ENCODE data around the gene TFEB.

Gene TFEB

DNA sequence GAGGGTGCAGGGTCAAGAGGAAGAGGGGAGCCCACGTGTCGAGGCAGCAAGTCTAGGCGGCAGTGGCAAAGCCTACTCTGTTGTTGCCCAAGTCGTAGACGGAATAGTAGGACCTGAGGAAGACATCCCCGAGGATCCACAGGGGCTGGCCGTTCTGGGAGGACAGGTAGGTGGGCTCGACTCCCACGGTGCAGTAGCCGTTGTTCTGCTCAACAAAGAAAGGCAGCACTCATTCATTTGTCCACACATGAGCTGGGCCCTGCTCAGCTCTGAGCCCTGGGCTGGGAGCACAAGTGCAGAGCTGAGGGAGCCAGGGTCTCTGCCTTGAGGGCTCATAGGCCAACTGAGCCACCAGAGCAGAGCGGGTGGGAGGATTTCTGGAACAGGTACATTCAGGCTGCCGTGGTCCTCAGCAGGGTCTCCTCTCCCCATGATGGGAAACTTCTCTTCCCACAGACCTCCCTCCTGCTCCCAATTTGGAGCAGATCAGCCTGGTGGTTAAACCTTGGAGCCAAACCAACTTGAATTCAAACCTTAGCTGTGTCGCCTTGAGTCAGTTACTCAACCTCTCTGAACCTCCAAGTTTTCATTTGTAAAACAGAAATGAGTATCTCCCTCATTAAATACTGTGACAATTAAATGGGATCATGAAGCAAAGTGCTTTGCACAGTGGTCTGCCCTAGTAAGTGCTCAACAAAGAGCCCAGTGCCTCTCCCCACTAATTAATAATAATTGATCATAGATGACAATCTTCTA, 1.6 kb upstream of the TFEB start:
- no peak for FAIRE-seq

- no peak for FAIRE-seq
Observed at GRCh38 chr6:41736186-41736733, 852 bp upstream of the TFEB start.

DNA sequence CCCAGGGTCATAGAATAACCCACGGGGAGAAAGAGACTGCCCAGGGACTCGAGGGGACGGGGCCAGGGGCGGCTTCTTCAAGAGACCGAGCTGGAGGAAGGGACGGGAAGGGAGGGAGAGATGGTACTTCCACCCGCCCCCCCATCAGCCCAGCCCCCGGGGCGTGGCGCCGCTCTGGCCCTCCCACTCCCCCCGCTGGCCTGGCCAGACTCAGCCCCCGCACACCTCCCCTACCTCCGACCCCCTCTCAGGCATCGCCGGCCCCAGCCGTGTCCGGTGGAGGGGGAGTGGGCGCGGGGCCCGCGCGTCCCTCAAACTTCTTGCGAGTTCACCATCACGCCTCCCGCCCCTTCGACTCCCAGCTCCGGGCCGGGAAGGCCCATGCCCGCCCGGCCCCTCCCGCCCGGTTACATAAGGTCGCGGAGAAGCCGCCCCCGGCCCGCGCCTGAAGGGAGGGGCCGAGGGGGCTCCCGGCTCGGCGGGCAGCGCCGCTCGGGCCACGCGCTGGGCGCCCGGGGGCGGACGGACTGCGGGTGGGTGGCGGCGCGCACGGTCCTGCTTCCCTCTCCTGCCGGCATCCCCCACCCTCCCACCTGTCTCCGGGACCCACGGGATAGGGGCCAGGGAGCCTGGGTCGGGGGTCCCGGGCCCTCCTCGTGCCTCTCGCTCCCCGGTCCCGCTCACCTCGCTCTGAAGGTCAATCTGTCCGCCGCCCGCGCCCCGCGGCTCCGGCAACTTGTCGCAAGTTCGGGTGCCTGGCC, 562 bp downstream of the TFEB start:
- no peak for FAIRE-seq

DNA sequence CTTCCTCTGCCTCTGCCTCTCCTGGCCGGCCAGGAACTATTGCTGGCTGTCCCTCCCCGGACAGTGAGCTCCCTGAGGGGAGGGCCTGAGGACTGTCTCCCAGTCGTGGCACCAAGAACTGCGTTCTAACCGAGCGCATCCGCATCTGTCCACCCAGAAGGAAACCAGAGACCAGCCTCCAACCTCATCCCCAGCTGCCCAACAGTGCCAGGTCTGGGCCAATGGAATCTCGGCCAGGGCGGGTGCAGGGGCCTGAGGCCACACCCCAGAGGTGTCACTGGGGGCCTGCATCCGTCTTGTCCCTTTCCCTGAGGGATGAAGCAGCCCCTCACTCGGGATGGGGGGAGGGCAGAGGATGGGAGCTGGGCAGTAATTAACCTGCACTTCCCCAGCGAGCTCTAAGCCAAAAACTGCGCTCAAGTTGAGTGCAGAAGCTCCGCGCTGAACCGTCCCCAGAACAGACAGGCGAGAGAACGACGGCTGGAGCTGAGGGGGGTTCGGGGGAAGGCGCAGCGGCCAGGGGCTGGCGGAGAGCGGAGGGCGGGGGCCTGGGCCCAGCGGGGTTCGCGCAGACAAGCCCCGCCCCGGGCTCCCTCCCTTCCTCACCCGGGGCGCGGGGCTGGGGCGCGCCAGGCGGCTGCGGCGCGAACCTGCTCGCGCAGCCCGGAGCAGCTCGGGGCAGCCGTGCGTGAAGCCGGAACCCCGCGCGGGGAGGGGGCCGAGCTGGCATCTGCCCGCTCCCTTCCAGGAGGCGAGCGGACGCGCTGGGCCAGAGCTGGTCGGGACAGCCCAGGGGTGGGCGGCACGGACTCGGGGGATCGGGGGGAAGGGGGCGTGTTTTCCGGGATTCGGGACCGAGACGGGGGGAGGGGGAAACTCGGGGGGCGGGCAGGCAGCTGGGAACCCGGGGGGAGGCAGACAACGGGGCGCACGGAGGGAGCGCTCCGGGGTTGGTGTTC, 1.4 kb downstream of the TFEB start:
- FAIRE-seq, result no peak

- FAIRE-seq, result no peak
Observed at GRCh38 chr6:41733360-41733706, 2.1 kb downstream of the TFEB start.

DNA sequence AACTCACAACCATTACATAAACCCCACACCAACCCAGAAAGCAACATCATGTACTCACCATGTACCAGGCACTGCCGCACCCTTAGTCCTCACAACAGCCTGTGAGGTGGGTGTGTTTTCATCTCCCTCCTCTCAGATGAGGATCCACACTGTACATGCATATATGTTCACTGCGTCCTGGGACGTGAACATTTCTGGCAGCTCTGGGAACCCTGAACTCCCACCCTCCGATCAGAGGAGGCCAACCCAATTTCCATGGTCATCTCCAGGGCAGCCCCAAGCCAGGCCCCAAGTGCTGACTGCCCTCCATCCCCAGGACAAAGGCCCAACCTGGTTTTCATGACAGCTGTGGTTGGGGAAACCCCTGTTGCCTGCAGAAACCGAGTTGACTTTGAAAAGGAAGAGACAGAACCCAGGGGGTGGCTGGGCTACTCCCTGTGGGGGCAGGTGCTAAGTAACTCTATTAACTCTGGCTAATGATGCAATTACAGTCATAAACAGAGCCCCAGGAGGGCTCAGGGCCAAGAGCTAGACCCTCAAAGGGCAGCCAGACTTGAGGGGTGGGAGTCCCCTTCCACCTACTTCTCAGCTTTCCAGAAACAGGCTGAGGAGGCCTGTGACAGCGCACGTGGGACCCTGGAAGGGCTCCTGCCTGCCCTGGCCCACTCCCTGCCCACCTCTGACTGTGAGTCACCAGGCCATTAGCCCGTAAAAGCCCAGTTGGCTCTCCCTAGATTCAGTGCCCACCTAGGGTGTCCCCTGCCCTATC, 2.6 kb downstream of the TFEB start:
- no peak for FAIRE-seq

DNA sequence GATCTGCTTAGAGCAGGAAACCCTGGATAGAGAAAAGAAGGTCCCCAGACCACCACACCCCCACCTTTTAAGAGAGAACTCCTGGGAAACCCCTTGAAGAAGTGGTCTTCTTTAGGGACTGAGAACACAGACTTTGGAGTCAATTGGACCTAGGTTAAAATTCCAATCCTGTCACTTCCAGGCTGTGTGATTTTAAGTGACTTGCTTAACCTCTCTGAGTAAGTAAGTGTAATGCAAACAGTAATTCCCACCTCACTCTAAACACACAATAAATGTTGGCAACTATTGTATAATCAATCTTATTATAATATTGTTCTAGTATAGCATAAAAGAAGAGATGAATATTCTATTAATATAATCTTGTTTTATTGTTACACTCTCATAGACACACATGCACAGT, 3.3 kb downstream of the TFEB start:
- no peak for FAIRE-seq

DNA sequence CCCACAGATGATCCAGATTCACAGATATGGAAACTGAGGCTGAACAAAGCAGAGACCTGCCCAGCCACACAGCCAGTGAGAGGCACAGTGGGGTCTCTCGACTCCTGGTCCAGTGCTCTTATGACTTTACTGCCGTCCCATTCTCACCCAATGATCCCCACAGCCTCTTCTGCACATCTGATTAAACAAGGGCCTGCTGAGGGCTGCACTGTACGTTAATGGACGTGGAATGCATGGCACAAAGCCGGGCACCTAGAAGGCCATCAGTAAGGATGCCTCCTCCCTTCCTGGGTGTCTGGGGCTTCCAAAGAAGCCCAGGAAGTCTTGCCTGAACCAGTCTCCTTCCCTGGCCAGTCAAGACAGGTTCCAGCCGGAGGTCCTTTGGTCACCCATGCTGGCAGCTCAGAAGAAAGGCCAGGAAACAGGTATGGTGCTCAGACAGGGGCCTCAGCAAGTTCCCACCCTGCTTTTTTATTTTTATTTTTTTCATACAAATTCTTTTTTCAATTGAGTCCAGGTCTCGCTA, 3.8 kb downstream of the TFEB start:
- no peak for FAIRE-seq

DNA sequence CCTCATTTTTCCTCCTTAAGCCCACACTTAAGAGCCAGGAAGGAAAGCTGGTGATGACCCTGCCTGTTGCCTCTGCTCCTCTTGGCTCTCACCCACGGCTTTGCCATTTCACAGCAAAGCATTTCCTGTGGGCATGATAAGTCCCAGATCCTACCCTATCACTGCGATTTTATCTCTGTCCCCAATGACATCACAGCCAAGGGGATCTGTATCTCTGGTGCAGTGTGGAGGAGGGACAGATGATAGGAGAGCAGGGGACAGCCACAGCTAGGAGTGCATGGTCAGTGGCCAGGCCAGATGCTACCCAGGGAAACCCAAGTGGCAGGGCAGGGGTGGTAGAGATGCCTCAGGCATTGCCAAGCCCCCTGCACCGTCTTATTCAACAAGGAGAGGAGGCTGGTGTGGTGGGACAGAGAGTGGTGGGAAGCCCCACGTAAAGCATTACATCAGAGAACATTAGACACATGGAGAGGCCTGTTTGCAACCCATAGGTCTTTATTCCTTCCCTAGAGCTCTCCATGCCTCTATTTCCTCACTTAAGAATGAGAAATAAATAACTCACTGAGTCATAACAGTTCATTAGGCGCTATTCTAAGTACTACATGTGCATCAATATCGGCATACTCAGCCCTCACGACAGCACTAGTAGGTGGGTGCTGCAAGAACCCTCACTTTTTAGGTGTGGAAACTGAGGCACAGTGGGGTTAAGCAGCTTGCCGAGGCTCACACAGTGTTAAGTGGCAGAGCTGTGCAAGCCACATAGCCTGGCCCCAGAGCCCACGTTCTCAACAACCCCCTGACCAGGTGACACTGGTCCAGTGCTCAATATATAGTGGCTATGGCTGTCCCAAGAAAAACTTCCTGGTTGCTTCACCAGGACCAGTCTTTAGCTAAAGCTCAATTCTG, 4.6 kb downstream of the TFEB start:
- FAIRE-seq, result no peak

DNA sequence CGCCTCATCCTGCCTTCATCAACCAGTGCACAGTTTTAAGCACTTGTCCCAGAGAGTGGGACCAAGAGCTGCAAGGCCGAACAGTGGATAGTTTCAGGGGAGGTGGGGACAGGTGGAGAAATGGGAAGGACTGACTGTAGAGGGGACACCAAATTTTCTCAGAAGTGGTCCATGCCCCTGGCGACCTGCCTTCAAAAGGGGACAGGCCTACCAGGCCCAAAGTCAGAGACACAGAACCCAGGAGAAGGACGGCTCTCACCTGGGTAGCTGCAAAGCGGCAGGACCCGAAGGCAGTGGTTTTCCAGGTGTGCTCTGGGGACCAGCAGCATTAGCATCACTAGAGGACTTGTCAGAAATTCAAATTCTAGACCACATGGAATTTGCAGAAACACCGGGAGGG, 5.8 kb downstream of the TFEB start:
- no peak for FAIRE-seq

DNA sequence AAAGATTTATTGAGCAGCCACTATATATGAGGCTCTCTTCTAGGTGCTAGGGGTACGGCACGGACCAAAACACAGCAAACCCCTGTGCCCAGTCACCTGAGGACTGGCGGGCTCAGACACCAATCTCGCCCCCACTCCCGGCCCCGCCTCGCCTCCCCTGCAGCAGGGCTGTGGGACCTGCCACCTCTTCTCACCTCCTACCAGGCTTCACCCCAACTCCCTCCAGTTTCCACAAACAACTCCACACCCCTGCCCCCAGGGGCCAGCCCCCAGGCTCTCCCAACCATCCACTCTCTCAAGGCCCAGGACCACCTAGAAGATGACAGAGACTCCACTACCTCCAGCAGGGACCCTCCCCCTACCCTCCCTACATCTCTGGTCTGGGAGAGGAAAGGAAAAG, 6.5 kb downstream of the TFEB start:
- no peak for FAIRE-seq

DNA sequence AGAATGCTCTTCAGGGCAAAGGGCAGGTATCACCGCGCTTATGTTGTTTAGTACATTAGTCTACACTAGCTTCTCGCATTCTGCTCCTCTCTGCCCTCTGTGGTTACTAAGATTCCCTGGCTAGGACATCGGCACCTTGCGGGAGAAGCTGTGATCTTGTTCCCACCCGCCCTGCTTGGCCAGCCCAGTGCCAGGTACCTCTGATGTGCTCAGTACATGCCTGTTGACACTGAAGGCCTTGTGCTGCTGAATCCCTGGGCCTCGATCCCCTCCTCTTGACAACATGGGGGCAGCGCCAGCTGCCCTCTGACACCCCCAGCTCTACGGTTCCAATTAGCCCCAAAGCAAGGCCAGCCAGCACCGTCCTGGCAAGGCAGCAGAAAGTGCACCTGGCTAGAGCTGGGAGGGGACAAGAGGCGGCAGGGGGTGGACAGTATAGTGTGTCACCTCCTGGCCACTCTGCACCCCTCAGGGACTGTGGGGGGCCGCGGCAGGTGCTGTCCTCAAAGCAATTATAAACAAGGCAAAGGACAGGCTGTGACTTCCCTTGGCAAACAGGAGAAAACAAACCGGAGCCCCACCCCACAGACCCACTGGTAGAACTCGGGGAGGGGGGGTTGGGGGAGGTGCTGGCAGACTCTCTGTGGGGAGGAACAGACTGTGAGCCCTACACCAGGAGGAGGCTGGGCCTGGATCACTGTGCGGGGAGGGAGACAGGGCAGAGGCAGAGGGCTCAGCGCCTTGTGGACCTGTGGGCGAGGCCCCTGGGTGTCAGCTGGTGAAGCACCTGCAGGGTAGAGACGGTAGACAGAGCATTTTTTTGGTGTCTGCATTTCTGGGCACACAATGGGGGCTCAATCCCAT, 7.1 kb downstream of the TFEB start:
- no peak for FAIRE-seq

DNA sequence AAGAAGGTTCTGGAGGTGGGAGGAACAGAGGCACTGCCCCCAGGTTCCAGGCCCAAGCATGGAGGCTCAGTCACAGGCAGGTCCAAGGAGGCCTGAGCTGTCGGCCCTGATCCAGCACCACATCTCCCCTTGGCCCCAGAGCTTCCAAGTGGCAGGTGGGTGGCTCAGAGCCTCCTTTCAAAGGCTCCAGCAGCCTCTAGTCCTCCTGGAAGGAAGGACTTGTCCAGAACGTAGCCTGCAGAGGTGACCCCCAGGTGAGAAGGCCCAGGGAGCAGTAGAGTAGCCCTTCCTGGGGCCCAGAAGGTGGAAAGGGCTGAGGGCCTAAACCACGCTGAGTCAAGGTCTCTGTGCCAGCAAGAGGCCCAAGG, 7.7 kb downstream of the TFEB start:
- FAIRE-seq, result no peak

GRCh38 chr6:41726876-41727275, 8.5 kb downstream of the TFEB start:
- no peak for FAIRE-seq

GRCh38 chr6:41724586-41725501, 10.6 kb downstream of the TFEB start:
- FAIRE-seq, result no peak

DNA sequence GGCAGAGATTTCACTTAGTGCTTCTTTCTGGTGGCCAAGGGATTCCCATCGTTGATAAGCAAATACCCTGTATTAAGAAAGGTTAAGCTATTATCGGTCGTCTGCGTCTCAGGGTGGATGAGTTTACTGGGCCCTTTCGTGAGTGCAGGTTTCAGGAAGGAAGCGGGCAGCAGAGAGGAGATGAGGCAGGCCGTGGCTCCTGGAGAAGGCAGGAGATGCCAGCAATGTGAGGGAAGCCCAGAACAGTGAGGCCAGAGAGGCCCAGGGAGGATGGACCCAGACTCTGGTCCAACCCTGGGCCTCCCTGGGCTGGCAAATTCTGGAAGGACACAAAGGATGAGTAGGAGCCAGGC, 11.2 kb downstream of the TFEB start:
- FAIRE-seq, result no peak

- FAIRE-seq, result no peak
Observed at GRCh38 chr6:41723530-41724227, 11.7 kb downstream of the TFEB start.

DNA sequence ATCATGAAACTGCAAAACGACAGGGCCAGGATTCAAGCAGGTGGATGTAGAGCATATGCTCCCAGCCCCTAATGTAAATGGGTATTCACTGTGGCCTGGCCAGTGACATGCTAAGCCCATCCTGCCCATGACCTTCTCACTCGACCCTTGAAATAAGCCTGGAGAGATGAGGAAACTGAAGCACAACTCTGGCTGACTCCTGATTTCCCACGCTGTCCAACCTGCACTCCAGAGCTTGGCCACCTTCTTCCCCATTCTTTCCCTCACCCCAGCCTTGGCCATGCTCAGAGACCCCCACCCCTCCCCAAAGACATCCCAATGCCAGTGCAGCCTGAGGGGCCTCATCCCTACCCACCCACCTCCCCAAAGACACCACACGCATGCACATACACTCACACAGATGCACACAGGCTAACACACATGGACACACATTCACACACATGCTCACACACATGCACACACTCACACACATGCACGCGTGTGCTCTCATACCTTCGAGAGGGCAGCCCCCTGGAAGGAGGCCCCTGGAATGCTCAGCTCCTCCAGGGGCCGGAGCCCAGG, 12.4 kb downstream of the TFEB start:
- no peak for FAIRE-seq
